PC-3 (cell line): Measurements from ENCODE around the gene CRHBP. TPM values are rescaled to one million over a fixed set of nuclear protein-coding genes. Genes with fewer than 3 reads are reported as not detected.

Experiments used
- ATAC-seq: fragments of 200-7000 bp; cut with Tn5 transposase; 2 replicates; pipeline ENCODE4 v1.9.1; 2020; ENCODE audit warnings: mild to moderate bottlenecking, moderate library complexity
- BruUV-seq: library from RNA; stranded (reverse); fragments of 400-500 nt; replicated peaks from 2 replicates; lab custom pipeline; 2021; lab: Mats Ljungman, UMichigan
- CTCF ChIA-PET: fragments of 300-600 bp; sonication (Branson Sonifier 250); formaldehyde crosslinking; loops from one replicate; lab custom pipeline; 2022; ENCODE audit warnings: antibody characterized with exemption; lab: Charles Lee
- POLR2A ChIA-PET: fragments of 300-600 bp; sonication (Branson Sonifier 250); formaldehyde crosslinking; loops from one replicate; lab custom pipeline; 2022; ENCODE audit warnings: antibody characterized with exemption; ENCODE audit not compliant: unreplicated experiment; lab: Charles Lee
- DNase-seq: peaks from one replicate; pipeline ENCODE4 v3.0.0-alpha.2; 2015
- H2AFZ ChIP-seq: fragments of 300-600 bp; sonication (generic); 2 replicates; pipeline ENCODE4 v1.6.0; 2016; ENCODE audit warnings: antibody characterized with exemption, low read length
- H3F3A ChIP-seq: fragments of 300-600 bp; sonication (generic); one replicate; pipeline ENCODE4 v1.6.0; 2017; ENCODE audit warnings: antibody characterized with exemption, low read length, control low read depth, mild to moderate bottlenecking; ENCODE audit not compliant: unreplicated experiment
- H3K27ac ChIP-seq: fragments of 300-600 bp; sonication (generic); 2 replicates; pipeline ENCODE4 v1.5.1; 2016; ENCODE audit warnings: mild to moderate bottlenecking, low read length
- H3K27me3 ChIP-seq: fragments of 300-600 bp; sonication (generic); 2 replicates; pipeline ENCODE4 v1.6.1; 2016; ENCODE audit warnings: low read length, mixed read lengths
- H3K36me3 ChIP-seq: fragments of 300-600 bp; sonication (generic); 2 replicates; pipeline ENCODE4 v1.6.1; 2016; ENCODE audit warnings: low read depth, mixed run types, low read length, mixed read lengths
- H3K4me1 ChIP-seq: fragments of 300-600 bp; sonication (generic); 2 replicates; pipeline ENCODE4 v1.5.1; 2016; ENCODE audit warnings: low read length; ENCODE audit not compliant: insufficient read depth
- H3K4me2 ChIP-seq: fragments of 300-600 bp; sonication (generic); 2 replicates; pipeline ENCODE4 v1.6.0; 2016; ENCODE audit warnings: low read length
- H3K4me3 ChIP-seq: fragments of 300-600 bp; sonication (generic); 2 replicates; pipeline ENCODE4 v1.5.1; 2016; ENCODE audit warnings: mild to moderate bottlenecking, low read length, mixed read lengths
- H3K79me2 ChIP-seq: fragments of 300-600 bp; sonication (generic); 2 replicates; pipeline ENCODE4 v1.6.1; 2017; ENCODE audit warnings: low read length, mixed read lengths
- H3K9ac ChIP-seq: fragments of 300-600 bp; sonication (generic); 2 replicates; pipeline ENCODE4 v1.6.0; 2016; ENCODE audit warnings: mild to moderate bottlenecking, low read length
- H3K9me2 ChIP-seq: fragments of 300-600 bp; sonication (generic); replicated peaks from 2 replicates; pipeline ENCODE4 v1.6.1; 2016; ENCODE audit warnings: mixed run types, low read length, mixed read lengths
- H3K9me3 ChIP-seq: fragments of 300-600 bp; sonication (generic); 2 replicates; pipeline ENCODE4 v1.6.1; 2016; ENCODE audit warnings: low read length, mixed read lengths
- H4K20me1 ChIP-seq: fragments of 300-600 bp; sonication (generic); 2 replicates; pipeline ENCODE4 v1.6.1; 2016; ENCODE audit warnings: low read length, mixed read lengths
- EZH2 ChIP-seq: fragments of 300-600 bp; sonication (generic); IDR thresholded peaks from one replicate; pipeline ENCODE4 v1.6.1; 2017; ENCODE audit warnings: antibody characterized with exemption, mild to moderate bottlenecking, low read length; ENCODE audit not compliant: unreplicated experiment
- EZH2phosphoT487 ChIP-seq: fragments of 300-600 bp; sonication (generic); IDR thresholded peaks from 2 replicates; pipeline ENCODE4 v1.6.1; 2018; ENCODE audit warnings: mild to moderate bottlenecking, antibody characterized with exemption, low read length, borderline replicate concordance
- intact Hi-C: fragments of 100-400 bp; cut with micrococcal nuclease; formaldehyde crosslinking; loops from 2 replicates; pipeline ENCODE4 v1.9.0; 2023
- total RNA-seq: library from RNA; depleted of rRNA; stranded (reverse); fragments of >200 nt; gene quantifications from 2 replicates; pipeline ENCODE4 v1.2.3, GENCODE V29; 2014
- TF ChIP-seq, protein P1 (sequence below): fragments of 300-600 bp; sonication (generic); conservative IDR thresholded peaks from 2 replicates; pipeline ENCODE4 v1.5.1; 2017; ENCODE audit warnings: antibody characterized with exemption, low read depth, mild to moderate bottlenecking, low read length

The CRHBP gene
- total RNA-seq, 1 experiment from 2014 or later = not detected

DNA sequence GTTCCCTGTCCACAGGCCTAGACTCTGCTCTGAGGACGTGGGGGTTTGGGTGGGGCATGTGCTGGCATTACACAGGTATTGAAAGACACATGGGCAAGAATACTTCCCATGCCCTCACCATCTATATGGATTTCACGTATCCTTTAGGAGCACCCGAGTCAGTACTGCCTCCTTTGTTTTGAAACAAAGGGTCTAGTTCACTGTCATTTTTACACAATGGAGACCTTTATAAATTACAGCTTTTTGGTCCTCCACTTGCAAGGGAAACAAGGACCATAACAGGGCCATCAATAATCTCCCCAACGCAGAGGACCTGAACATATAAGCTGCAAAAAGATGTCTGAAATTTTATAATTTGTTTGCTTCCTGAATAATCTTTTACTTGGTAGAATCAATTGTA, 24.9 kb upstream of the CRHBP start:
- Histone ChIP-seq H3K4me2 (no peak overlapping the region), H3K4me1 (no peaks in the 10 kb centered on the region), H3K79me2 (no peaks in the 10 kb centered on the region), H3K9ac (no peak overlapping the region), H3K4me3 (no peak overlapping the region), H3K9me3 (no peaks in the 10 kb centered on the region), H3K9me2 (no peaks in the 10 kb centered on the region), H3F3A (no peaks in the 10 kb centered on the region), H2AFZ (no peak overlapping the region), H3K36me3 (no peaks in the 10 kb centered on the region), H3K27ac (no peak overlapping the region), H3K27me3 (peaks cover 26% of the 10 kb centered on the region), H4K20me1 (no peaks in the 10 kb centered on the region)
- intact Hi-C loops = no loop called here
- ChIA-PET POLR2A (no interaction called here), CTCF (no interaction called here)
- TF ChIP-seq, protein P1, sequence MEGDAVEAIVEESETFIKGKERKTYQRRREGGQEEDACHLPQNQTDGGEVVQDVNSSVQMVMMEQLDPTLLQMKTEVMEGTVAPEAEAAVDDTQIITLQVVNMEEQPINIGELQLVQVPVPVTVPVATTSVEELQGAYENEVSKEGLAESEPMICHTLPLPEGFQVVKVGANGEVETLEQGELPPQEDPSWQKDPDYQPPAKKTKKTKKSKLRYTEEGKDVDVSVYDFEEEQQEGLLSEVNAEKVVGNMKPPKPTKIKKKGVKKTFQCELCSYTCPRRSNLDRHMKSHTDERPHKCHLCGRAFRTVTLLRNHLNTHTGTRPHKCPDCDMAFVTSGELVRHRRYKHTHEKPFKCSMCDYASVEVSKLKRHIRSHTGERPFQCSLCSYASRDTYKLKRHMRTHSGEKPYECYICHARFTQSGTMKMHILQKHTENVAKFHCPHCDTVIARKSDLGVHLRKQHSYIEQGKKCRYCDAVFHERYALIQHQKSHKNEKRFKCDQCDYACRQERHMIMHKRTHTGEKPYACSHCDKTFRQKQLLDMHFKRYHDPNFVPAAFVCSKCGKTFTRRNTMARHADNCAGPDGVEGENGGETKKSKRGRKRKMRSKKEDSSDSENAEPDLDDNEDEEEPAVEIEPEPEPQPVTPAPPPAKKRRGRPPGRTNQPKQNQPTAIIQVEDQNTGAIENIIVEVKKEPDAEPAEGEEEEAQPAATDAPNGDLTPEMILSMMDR = no peak
- TF ChIP-seq EZH2 = no peak
- no peak for TF ChIP-seq EZH2phosphoT487
- ATAC-seq = no peak
- DNase-seq = no peak
- BruUV-seq = no TSS peak

DNA sequence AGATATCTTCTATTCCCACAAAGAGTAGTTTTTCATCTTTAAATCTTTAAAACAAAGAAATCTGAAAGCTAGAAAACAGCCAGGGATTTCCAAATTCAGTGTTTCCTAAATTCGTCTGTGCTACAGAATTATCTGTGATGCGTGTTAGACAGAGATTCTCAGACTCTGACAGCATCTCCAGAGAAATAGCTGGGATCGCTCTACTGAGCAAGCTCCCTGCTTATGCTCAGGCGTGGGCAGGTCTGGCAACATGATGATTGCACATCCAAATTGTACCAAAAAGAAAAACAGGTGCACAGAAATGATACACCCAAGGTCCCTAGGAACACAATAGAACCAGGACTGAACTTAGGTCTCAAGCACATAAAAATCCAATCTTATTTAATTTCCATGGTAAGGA, 22.8 kb upstream of the CRHBP start:
- H3K9ac ChIP-seq = no peak overlapping the region
- no peaks in the 10 kb centered on the region for H3K9me2 ChIP-seq
- no peaks in the 10 kb centered on the region for H3K36me3 ChIP-seq
- H3K27me3 ChIP-seq = peaks cover 26% of the 10 kb centered on the region
- ChIA-PET POLR2A (no interaction called here), CTCF (no interaction called here)
- H3K4me2 ChIP-seq = no peak overlapping the region
- TF ChIP-seq EZH2phosphoT487 (no peak), EZH2 (no peak)
- TF ChIP-seq, protein P1 = no peak
- DNase-seq (no peak), ATAC-seq (no peak)
- no peaks in the 10 kb centered on the region for H3F3A ChIP-seq
- no peaks in the 10 kb centered on the region for H3K79me2 ChIP-seq
- intact Hi-C loops = no loop called here
- no peaks in the 10 kb centered on the region for H3K9me3 ChIP-seq
- H3K4me1 ChIP-seq = no peaks in the 10 kb centered on the region
- H3K27ac ChIP-seq = no peak overlapping the region
- no peak overlapping the region for H2AFZ ChIP-seq
- H3K4me3 ChIP-seq = no peak overlapping the region
- no peaks in the 10 kb centered on the region for H4K20me1 ChIP-seq
- no TSS peak for BruUV-seq

DNA sequence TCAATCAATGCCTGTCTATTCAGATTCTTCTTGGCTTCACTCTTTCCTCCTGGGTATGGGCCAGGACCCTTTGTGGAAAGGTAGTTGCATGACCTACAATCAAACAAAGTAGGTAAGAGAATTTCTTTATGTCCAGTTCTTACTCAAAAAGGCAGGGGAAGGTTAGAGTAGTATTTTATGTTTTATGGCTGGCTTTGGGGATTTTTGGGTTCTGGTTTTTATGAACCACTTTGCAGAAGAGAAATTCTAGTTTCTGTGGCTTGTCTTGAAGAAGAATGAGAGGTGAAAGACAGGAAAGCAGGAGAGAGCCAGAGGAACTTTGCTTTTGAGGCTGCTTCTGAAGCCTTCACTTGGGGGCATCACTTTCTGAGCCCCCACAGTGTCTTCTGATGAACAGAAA, 14.7 kb upstream of the CRHBP start:
- no peak overlapping the region for H3K9ac ChIP-seq
- no peak overlapping the region for H3K4me3 ChIP-seq
- no peak overlapping the region for H3K4me2 ChIP-seq
- no peaks in the 10 kb centered on the region for H3K27me3 ChIP-seq
- H3F3A ChIP-seq = no peaks in the 10 kb centered on the region
- no peaks in the 10 kb centered on the region for H3K9me3 ChIP-seq
- BruUV-seq = no TSS peak
- no peaks in the 10 kb centered on the region for H3K4me1 ChIP-seq
- DNase-seq (no peak), ATAC-seq (no peak)
- POLR2A ChIA-PET = no interaction called here
- intact Hi-C loops = no loop called here
- no peaks in the 10 kb centered on the region for H3K9me2 ChIP-seq
- H3K36me3 ChIP-seq = no peaks in the 10 kb centered on the region
- TF ChIP-seq EZH2phosphoT487 (no peak), EZH2 (no peak)
- TF ChIP-seq, protein P1 = no peak
- no peaks in the 10 kb centered on the region for H3K79me2 ChIP-seq
- no peaks in the 10 kb centered on the region for H4K20me1 ChIP-seq
- no peak overlapping the region for H2AFZ ChIP-seq
- CTCF ChIA-PET = no interaction called here
- no peak overlapping the region for H3K27ac ChIP-seq
